Stimulated activated CD4-positive, alpha-beta T cell treated with anti-CD3 and anti-CD28 coated beads, Interleukin-1b, Interleukin-23, amount 100 ng/mL, for 4 hours (primary cell): ENCODE measurements around the gene BICC1.

ENCODE experiments used
- DNase-seq, 2 donors: peaks; one replicate each; pipeline ENCODE4 v3.0.0-alpha.2; 2020; ENCODE audit warnings: low read depth in 2 of 2

Gene BICC1

GRCh38 chr10:58648131-58648530 is 135.5 kb downstream of the BICC1 start:
- DNase-seq = no peak

GRCh38 chr10:58651040-58651439 is 138.4 kb downstream of the BICC1 start:
- no peak for DNase-seq

- DNase-seq = no peak
Measured at GRCh38 chr10:58651742-58652141, 139.1 kb downstream of the BICC1 start.

- DNase-seq = no peak
Measured at GRCh38 chr10:58653139-58653538, 140.5 kb downstream of the BICC1 start.

GRCh38 chr10:58660575-58661255 is 148.0 kb downstream of the BICC1 start:
- no peak for DNase-seq

GRCh38 chr10:58661336-58661735 is 148.7 kb downstream of the BICC1 start:
- no peak for DNase-seq

- no peak for DNase-seq
Measured at GRCh38 chr10:58661902-58662301, 149.2 kb downstream of the BICC1 start.

GRCh38 chr10:58662314-58662713 is 149.6 kb downstream of the BICC1 start:
- no peak for DNase-seq

GRCh38 chr10:58665361-58665760 is 152.7 kb downstream of the BICC1 start:
- DNase-seq = no peak

- DNase-seq = no peak
Measured at GRCh38 chr10:58666024-58666423, 153.4 kb downstream of the BICC1 start.

GRCh38 chr10:58667658-58668310 is 155.1 kb downstream of the BICC1 start:
- no peak for DNase-seq

- no peak for DNase-seq
Measured at GRCh38 chr10:58672845-58673244, 160.2 kb downstream of the BICC1 start.

GRCh38 chr10:58674251-58674650 is 161.6 kb downstream of the BICC1 start:
- no peak for DNase-seq

GRCh38 chr10:58675321-58675720 is 162.6 kb downstream of the BICC1 start:
- no peak for DNase-seq

GRCh38 chr10:58691528-58691927 is 178.9 kb downstream of the BICC1 start:
- no peak for DNase-seq

- DNase-seq = no peak
Measured at GRCh38 chr10:58693919-58694318, 181.2 kb downstream of the BICC1 start.

GRCh38 chr10:58695022-58695421 is 182.3 kb downstream of the BICC1 start:
- DNase-seq = no peak

GRCh38 chr10:58696736-58697135 is 184.1 kb downstream of the BICC1 start:
- no peak for DNase-seq

- DNase-seq = no peak
Measured at GRCh38 chr10:58697691-58698090, 185.0 kb downstream of the BICC1 start.

- no peak for DNase-seq
Measured at GRCh38 chr10:58698777-58699356, 186.2 kb downstream of the BICC1 start.

- DNase-seq = no peak
Measured at GRCh38 chr10:58700591-58700990, 187.9 kb downstream of the BICC1 start.

- no peak for DNase-seq
Measured at GRCh38 chr10:58701405-58702135, 188.9 kb downstream of the BICC1 start.

GRCh38 chr10:58704226-58704625 is 191.6 kb downstream of the BICC1 start:
- no peak for DNase-seq
